Erythroblast (primary cell): ENCODE data around the gene FCMR.

Experiments
- DNase-seq, 2 experiments: peaks; one replicate each; lab custom pipeline; 2025; lab: John Stamatoyannopoulos, UW
- GATA1 ChIP-seq: IDR thresholded peaks from 2 replicates; pipeline ENCODE4 v1.6.1; 2011; ENCODE audit warnings: low read depth, mild to moderate bottlenecking, control low read depth, low read length, moderate library complexity
- POLR2A ChIP-seq: IDR thresholded peaks from 2 replicates; pipeline ENCODE4 v1.6.1; 2011; ENCODE audit warnings: mild to moderate bottlenecking, low read length

The FCMR gene

DNA sequence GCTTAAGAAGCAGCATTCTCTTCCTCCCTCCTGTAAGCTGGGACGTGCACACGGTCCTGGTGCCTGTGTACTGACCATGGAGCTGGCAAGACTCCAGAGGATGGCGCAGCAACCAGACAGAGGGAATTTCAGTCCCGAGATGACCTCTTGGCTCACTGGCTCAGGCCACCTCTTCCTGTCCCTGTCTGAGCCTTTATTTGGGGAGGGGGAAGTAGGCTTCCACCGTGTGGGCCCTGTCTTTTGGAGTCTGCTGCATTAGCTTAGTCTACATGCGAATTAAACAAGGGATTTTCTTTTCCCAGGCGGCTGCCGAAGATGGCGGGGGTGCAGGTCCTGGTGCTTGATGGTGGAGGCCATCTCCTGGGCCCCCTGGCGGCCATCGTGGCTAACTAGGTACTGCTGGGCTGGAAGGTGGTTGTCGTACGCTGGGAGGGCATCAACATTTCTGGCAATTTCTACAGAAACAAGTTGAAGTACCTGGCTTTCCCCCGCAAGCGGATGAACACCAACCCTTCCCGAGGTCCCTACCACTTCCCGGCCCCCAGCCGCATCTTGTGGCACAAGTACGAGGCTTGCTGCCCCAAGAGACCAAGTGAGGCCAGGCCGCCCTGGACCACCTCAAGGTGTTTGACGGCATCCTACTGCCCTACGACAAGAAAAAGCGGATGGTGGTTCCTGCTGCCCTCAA, 14.3 kb downstream of the FCMR start:
- DNase-seq, result peak; percentile 18 to 20
- TF ChIP-seq GATA1, result no peak
- no peak for TF ChIP-seq POLR2A

DNA sequence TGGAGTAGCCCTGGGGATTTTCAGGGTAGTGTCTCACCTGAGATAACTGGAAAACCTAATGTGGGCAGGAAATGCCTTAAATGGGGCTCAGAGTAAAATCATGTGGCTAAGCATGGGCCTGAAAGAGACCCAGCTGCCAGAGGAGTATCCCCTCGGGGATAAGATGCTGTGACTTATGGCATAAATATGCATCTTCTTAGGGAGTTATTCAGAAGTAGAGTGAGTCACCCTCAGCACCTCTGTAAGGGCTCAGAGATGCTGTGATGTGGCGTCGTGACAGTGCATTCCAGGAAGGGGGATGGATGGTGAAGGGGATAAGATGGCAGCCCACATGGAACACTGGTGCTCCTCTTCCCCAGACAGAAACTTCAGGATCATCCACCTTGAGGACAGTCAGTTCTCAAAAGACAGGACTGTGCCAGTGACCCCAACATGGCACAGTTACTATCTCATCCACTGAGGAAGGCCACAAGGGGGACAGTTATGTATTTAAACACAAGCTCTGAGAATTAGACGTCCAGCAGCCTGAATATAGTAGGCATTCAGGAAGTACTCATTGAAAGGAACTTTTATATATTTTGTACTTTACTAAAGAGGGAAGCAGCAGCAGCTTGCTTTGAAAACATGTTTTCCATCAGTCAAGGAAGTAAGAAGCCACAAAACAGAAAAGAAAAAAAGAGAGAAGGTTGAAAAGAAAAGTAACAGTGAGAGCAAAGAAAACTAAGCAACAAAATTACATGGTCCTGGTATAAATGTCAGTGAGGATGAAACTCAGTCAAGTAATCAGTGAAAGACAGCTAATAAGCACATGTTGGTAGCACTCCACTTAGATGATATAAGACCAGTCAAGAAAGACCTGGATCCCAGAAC, 16.2 kb downstream of the FCMR start:
- no peak for TF ChIP-seq GATA1
- no peak for TF ChIP-seq POLR2A
- no peak for DNase-seq

DNA sequence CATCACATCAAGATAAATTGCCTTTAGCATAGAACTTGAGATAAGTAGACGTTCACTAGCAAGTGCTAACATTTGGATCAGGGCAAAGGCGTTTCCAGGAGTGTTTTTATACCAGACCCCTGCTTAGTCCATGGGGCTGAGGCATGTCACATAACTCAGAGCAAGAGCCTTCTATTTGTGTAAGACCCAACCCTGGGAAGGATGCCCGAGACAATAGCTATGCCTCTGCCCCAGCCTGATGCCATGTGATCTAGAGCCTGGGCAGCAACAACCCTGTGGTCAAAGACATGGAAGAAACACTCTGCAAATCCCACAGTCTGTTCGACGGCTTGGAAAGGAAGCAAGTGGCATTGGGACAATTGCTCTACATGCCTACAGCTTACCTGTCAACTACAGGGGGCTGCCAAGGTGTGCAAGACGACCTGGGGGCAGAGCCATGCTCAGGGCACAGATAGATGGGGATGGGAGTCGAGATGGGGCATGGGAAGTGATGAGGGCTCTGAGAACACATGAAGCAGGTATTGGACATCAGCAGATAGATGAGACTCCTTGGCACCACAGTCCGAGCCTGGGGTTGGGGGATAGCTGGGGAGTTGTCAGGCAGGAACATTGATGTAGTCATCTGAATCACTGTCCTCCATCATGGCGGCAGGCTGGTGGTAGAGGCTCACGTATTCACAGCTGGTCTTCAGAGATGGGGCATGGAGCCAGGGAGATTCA, 17.2 kb downstream of the FCMR start:
- DNase-seq, result no peak
- TF ChIP-seq GATA1 (no peak), POLR2A (no peak)

DNA sequence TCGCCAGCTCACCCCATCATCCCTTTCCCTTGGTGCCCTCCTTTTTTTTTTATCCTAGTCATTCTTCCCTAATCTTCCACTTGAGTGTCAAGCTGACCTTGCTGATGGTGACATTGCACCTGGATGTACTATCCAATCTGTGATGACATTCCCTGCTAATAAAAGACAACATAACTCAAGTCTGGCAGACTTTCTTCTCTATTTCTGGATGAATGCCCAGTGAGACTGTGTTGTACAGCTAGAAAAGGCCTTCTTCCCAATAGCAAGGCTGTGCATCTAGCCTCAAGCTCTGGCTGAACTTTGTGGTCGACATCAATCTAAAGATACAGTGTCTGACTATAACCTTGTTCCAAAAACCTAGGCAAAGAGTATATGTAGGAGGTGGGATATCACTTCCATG, 18.1 kb downstream of the FCMR start:
- TF ChIP-seq GATA1, result no peak
- TF ChIP-seq POLR2A, result no peak
- DNase-seq, result no peak

DNA sequence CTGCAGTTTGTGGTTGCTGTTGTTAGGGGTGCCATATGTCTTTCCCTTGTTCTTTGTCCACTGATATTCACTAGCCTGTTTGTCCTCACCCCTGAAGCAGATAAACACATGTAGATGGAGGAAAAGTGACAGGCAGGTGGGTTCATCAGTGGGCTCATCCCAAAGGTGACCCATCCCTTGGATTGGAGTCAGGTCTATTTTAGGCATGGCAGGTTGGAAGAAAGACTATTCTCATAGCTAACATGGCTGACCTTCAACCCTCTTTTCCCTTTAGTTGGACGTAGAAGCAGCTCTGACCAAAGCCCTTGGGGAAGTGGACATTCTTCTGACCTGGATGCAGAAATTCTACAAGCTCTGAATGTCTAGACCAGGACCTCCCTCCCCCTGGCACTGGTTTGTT, 19.0 kb downstream of the FCMR start:
- TF ChIP-seq POLR2A (no peak), GATA1 (no peak)
- no peak for DNase-seq

DNA sequence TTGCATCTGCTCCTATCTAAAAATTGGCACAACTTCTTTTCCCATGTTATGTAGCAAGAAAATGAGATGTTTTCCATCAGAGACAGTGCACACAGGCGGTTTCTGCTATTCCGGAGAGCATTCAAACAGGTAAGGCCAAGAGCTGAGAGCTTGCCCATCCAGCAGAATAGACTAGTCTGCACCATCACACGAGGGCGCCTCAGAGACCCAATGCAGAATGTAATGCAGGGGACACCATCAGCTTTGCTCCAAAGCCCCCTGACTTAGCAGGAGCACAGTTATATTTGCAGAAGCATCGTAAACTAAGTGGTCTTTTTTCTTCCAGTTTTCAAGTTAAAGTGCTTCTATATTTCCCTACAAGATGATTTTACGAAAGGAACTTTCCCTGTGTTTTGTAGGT, 19.8 kb downstream of the FCMR start:
- no peak for TF ChIP-seq GATA1
- TF ChIP-seq POLR2A, result no peak

DNA sequence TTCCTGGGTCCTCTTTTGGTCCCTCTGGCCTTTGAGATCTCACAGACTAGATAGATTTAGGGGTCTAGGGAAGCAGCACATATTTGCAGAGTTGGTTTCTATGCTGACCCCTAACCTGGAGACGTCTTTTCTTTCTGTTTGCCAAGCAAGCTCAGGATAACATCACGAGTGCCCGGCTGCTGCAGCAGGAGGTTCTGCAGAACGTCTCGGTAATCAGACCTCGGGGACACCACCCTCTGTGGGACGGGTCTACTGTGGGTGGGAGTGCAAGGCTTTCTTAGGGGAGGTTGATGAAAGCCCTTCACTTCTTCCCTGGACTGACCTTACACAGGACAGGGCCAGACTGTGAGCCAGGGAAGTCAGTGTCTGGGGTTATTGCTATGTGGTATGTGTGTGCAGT, 21.6 kb downstream of the FCMR start:
- TF ChIP-seq GATA1 (no peak), POLR2A (no peak)
- DNase-seq, result no peak

More for the DNA sequence above, 19.8 kb downstream of the FCMR start:
- no peak for DNase-seq

DNA sequence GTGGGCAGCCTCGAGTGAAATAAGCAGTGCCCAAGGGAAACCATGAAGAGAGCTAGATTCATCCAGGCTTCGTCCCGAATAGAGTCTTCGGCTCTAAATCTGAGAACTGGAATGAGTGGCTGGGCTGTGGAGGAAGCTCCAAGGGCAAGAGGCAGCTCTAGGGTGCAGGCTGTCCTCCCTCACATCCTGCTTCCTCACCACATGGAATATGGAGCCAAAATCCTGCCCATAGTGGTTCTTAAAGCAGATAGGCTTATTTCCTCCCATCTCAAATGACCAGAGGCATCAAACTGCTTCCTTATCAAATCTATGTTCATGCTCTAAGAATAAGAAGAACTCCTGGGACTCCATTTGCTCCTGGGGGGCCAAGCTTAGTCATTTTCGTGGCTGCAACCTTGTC, 22.0 kb downstream of the FCMR start:
- no peak for DNase-seq
- TF ChIP-seq POLR2A, result no peak
- no peak for TF ChIP-seq GATA1

DNA sequence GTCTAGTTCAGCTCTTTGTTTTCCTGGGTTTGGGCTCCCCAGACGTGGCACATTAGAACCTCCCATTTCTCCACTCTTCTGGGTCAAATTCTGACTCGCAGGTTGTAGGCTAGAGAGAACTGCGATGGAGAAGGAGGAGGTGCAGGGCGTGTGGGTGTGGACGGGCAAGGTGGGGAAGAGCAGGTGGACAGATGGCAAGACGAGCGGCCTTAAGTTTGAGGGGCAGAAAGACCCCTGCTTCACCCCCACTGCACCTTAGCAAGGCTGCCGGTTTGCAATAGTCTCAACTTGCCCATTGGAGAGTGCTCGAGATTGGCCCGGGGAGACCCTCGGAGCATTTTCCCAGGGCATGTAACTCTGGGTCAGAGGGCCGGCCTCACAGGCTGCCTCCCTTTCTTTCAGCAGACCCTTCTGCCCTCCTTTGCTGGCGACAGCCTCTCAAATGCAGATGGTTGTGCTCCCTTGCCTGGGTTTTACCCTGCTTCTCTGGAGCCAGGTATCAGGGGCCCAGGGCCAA, 22.8 kb downstream of the FCMR start:
- TF ChIP-seq POLR2A (no peak), GATA1 (no peak)
- no peak for DNase-seq

DNA sequence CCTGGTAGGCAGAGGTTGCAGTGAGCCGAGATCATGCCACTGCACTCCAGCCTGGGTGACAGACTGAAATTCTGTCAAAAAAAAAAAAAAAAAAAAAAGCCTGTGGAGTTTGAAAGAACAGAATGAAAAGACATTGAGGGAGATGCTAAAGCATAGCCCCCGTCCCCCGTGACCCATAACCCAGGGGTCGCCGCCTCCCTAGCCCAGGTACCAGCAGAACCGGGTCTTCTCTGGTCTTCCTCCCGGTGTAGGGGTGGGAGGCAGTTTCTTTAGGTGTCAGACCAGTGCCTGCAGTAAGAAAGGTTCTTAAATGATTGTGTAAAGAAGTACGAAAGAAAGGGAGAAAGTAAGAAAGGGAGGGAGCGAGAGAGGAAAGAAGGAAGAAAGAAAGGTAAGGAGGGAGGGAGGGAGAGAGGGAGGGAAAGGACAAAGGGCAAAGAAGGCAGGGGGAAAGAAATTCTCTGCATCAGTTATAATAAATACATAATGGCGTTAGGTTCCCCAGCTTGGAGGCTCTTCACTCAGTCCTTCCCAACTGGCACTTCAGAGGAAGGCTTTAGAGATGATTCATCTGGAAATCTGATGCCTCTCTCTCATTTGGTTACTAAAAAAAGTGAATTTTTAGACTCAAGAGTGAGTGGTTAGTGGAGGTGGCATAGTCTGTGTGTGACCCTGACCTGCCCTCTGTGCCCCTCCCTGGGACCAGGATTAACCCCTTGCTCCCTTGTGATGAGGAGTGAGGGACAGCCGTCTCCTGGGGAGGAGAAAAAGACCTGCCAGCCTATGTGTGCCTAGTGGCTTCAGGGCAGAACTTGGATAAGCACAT, 23.4 kb downstream of the FCMR start:
- DNase-seq, result no peak
- TF ChIP-seq POLR2A (no peak), GATA1 (no peak)

DNA sequence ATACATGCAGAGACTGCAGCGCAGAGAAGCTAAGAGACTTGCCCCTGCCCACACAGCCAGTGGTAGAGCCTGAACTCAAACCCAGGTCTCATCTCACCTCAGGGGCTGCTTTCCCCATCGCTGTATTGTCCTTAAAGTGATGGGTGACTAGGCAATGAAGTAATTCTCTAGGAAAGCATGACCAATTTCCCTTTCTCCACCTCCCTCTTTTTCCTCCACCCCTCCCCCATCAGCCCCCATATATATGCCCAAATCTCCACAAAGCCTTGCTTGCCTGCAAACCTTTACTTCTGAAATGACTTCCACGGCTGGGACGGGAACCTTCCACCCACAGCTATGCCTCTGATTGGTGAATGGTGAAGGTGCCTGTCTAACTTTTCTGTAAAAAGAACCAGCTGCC, 24.6 kb downstream of the FCMR start, which contains the start of gene IL24:
IL24 (plus strand) TSS at position 269 of the 400 bp plus-strand sequence. CDS start 390 bp downstream, outside the sequence.
- no peak for TF ChIP-seq GATA1
- TF ChIP-seq POLR2A, result no peak
- no peak for DNase-seq

DNA sequence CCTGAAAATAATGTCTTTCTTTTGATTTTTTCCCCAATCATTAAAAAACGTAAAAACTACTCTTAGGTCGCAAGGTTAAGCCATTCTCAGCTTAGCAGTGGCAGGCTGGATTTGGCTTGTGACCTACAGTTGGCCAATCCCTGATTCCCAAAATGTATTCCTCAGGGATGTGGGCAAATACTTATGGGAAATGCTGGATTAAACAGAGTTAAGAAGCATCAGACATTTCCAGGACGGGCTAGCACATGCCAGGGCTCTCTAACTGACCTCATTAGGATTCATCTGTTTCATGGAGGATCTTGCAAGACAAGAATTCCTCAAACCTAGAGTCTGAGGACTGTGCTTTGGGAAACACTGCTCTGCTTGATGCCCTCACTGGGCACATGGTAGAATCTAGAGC, 25.5 kb downstream of the FCMR start:
- DNase-seq, result no peak
- no peak for TF ChIP-seq GATA1
- TF ChIP-seq POLR2A, result no peak

DNA sequence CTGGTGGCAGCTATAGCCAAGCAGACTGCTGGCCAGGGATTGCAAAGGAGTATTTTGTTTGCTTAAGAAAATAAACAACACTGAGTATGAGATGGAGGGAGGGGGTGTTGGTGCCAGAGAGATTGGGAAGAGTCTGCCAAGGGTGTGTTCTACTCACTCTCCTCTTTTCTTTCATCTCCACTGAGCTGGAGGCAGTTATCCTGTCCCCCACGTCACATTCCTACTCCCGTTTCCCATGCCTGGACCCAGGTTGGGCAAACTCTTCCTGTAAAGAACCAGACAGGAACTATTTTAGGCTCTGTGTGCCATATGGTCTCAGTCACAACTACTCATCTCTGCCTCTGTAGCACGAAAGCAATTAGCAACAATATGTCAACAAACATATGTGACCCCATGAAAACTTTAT, 25.9 kb downstream of the FCMR start:
- no peak for TF ChIP-seq POLR2A
- no peak for TF ChIP-seq GATA1
- no peak for DNase-seq
